HG03469 (cell line): ENCODE data around the gene FLVCR2.
"Not testable (repeated sequence)": the region's sequence is repeated elsewhere in the genome, so short reads cannot be mapped to it uniquely, and the experiment has no call there.

ENCODE experiments used
- ATAC-seq: cut with Tn5 transposase; IDR thresholded peaks from one replicate; pipeline ENCODE4 v1.9.1; 2021; ENCODE audit warnings: mild to moderate bottlenecking, moderate library complexity, moderate number of reproducible peaks; ENCODE audit not compliant: unreplicated experiment

The FLVCR2 gene

DNA sequence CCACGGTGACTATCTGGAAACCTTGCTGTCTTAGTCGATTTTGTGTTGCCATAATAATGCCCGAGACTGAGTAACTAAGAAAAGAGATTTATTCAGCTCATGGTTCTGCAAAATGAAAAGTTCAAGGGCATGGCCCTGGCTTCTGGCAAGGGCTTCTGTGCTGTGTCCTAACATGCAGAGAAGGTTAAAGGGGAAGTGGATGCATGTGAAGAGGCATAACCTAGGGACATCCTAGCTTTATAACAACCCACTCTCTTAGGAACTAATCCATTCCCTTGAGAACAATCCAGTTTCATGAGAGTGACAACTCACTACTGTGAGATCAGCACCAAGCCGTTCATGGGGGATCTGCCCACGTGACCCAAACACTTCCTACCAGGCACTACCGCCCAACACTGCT, 11.5 kb downstream of the FLVCR2 start:
- no peak for ATAC-seq

- ATAC-seq: no peak
Measured at GRCh38 chr14:75591331-75591946, 13.0 kb downstream of the FLVCR2 start.

GRCh38 chr14:75591987-75592575, 13.7 kb downstream of the FLVCR2 start:
- no peak for ATAC-seq

- no peak for ATAC-seq
Measured at GRCh38 chr14:75595226-75595625, 16.8 kb downstream of the FLVCR2 start.

- no peak for ATAC-seq
Measured at GRCh38 chr14:75597149-75597548, 18.7 kb downstream of the FLVCR2 start.

GRCh38 chr14:75600100-75600499, 21.7 kb downstream of the FLVCR2 start:
- not testable (repeated sequence) for ATAC-seq

- ATAC-seq: not testable (repeated sequence)
Measured at GRCh38 chr14:75601061-75601460, 22.6 kb downstream of the FLVCR2 start.

GRCh38 chr14:75602503-75602902, 24.1 kb downstream of the FLVCR2 start:
- no peak for ATAC-seq

DNA sequence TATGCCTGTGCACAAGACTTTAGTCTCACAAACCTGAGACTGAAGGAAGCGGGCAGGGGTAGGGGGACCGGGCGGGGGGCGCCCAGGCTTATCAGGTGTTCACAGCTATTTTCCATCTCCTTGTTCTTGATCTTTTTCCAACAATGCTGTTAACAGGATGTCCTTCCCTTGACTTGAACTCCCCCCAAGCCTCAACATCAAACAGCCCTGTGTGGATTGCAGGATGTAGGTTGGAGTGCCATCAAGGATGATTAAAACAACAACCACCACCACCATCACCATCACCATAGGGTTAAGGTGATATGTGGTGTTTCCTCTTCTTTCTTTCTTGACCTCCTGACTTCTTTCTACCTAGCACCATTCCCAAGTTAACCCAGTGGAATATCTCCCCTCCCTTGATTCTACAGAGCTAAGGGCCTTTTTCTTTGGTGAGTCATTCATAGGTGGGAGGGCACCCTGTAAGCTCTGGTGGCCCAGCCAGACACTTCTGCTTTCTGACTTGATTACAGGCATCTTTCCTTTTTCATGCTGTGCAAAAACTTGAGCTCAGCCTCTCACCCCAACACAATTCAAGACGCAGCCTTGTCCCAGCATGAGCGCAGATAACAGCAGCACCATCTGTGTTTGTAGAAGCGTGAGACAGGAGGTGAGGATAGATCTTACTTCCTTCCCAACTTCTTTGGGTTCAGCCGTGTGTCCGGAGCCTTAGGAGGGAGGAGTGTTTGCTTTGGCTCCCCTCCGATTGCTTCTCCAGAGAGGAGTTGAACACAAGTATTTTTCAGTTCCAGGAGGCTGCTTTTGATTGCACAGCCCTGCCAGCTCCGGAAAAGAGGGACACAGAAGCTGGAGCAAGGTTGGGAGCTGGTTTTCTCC, 26.8 kb downstream of the FLVCR2 start:
- no peak for ATAC-seq

- no peak for ATAC-seq
Measured at GRCh38 chr14:75605916-75606315, 27.5 kb downstream of the FLVCR2 start.

GRCh38 chr14:75607044-75607443, 28.6 kb downstream of the FLVCR2 start:
- no peak for ATAC-seq

- no peak for ATAC-seq
Measured at GRCh38 chr14:75607842-75608640, 29.6 kb downstream of the FLVCR2 start.

DNA sequence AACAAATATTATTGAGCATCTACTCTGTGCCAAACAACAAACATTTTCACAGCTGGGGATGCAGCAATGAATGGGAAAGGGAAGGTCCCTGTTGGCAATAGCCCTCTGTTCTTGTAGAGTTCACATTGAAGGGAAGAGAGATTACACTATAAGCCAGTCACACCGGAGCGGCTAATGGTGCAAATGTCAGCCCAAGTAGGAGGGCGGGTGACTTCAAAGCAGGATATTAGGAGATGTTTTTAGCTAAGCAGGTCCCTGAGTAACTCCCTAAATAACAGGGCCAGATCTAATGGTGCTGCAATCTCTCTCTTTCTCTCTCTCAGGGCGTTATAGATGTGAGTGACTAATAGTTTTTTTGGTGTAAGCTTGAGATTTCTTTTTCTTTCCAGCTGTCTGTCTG, 30.7 kb downstream of the FLVCR2 start:
- no peak for ATAC-seq

DNA sequence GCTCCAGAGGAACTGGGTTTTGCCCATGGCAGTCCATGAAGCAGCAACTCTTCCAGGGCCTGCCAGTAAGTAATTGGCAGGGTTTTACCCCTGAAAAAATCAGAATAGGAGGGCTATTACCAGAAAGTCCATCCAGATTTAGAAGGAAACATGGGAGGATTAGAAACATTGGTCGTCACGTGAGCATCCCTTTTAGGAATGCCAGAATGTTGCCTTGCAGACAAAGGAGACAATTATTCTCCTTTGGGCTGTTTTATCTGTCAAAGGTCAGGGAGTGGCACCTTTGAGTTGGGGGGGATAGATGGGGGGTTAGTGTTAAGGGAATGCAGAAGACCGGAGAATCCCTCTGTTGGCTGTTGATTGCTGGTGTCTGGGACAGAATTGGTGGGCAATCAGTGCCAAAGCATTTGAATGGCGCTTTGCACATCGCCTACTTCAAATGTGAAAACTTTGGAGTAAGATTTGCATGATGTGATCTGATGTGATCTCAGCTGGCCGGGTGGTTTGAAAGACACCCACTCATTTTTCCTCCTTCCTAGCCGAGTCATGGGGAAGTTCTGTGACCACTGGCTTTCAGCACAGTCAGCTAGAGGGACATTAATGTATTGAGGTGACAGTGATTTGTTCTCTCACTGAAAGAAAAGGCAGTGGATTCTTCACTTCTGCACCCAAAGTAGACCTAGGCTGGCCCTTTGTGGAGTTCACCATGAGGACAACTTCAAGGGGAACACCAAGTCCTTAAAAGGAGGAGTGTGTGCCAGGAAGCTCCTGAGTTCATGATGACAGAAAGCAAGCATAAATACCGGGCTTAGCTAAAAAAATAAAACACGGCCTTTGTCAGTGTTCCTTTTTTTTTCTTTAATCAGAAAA, 31.4 kb downstream of the FLVCR2 start:
- ATAC-seq: no peak

- no peak for ATAC-seq
Measured at GRCh38 chr14:75610834-75611233, 32.4 kb downstream of the FLVCR2 start.

GRCh38 chr14:75612157-75612556, 33.7 kb downstream of the FLVCR2 start:
- ATAC-seq: no peak

- no peak for ATAC-seq
Measured at GRCh38 chr14:75614179-75614578, 35.8 kb downstream of the FLVCR2 start.

DNA sequence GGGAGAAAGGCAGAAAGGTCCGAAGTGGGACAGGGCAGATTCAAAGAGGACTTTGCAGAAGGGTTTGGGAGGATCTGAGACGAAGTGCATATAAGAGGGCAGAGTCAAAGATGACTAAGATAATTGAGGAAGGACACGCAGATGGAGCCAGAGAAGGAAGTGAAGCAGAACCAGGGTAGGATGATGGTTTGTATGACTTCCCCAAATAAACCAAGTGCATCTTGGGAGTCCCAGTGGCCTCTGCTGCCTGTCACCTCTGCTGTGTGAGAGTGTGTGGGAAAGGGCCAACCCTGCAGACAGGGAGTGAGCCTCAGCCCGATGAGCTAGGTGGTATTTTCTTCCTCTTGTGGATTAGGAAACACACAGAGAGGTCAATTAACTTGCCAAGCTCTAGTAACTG, 36.8 kb downstream of the FLVCR2 start:
- no peak for ATAC-seq

- ATAC-seq: no peak
Measured at GRCh38 chr14:75619548-75619947, 41.1 kb downstream of the FLVCR2 start.

GRCh38 chr14:75625034-75625433, 46.6 kb downstream of the FLVCR2 start:
- ATAC-seq: no peak
